Astrocyte (in vitro differentiated cells and primary cell): ENCODE measurements around the gene MYO16. TPM values are rescaled to one million over a fixed set of nuclear protein-coding genes. Genes with fewer than 3 reads are reported as not detected.

Experiments
- DNase-seq: peaks from one replicate; pipeline ENCODE4 v3.0.0-alpha.2; 2010; ENCODE audit warnings: low read depth
- FAIRE-seq: peaks from 2 replicates; lab custom pipeline; 2011; peaks lifted over from hg19 to GRCh38; lab: Jason Lieb, UNC
- H2AFZ ChIP-seq: 2 replicates; pipeline ENCODE4 v1.6.0; 2012; ENCODE audit warnings: low read depth, low read length, inconsistent platforms
- H3K27ac ChIP-seq: 2 replicates; pipeline ENCODE4 v1.5.1; 2011; ENCODE audit warnings: low read depth, low read length, inconsistent platforms
- H3K27me3 ChIP-seq: 2 replicates; pipeline ENCODE4 v1.6.0; 2011; ENCODE audit warnings: low read length, inconsistent platforms; ENCODE audit not compliant: insufficient read depth
- H3K36me3 ChIP-seq: 2 replicates; pipeline ENCODE4 v1.5.1; 2011; ENCODE audit warnings: low read length, inconsistent platforms; ENCODE audit not compliant: insufficient read depth
- H3K4me1 ChIP-seq: 2 replicates; pipeline ENCODE4 v1.5.1; 2011; ENCODE audit warnings: low read length, inconsistent platforms; ENCODE audit not compliant: insufficient read depth
- H3K4me2 ChIP-seq: 2 replicates; pipeline ENCODE4 v1.6.0; 2012; ENCODE audit warnings: low read length, inconsistent platforms
- H3K4me3 ChIP-seq: 2 replicates; pipeline ENCODE4 v1.5.1; 2011; ENCODE audit warnings: low read depth, mild to moderate bottlenecking, low read length, inconsistent platforms; ENCODE audit not compliant: insufficient read depth
- H3K79me2 ChIP-seq: 2 replicates; pipeline ENCODE4 v1.6.0; 2012; ENCODE audit warnings: mild to moderate bottlenecking, low read length, inconsistent platforms; ENCODE audit not compliant: insufficient read depth
- H3K9ac ChIP-seq: 2 replicates; pipeline ENCODE4 v1.6.0; 2012; ENCODE audit warnings: mild to moderate bottlenecking, low read length, inconsistent platforms
- H3K9me3 ChIP-seq: 2 replicates; pipeline ENCODE4 v1.5.1; 2012; ENCODE audit warnings: low read depth, mild to moderate bottlenecking, low read length, inconsistent platforms; ENCODE audit not compliant: insufficient read depth
- H4K20me1 ChIP-seq: 2 replicates; pipeline ENCODE4 v1.6.0; 2012; ENCODE audit warnings: low read length, inconsistent platforms; ENCODE audit not compliant: insufficient read depth
- H3K27ac Mint-ChIP-seq: one replicate; pipeline ENCODE4 v1.8.0; 2021; ENCODE audit warnings: mild to moderate bottlenecking, mixed read lengths; ENCODE audit not compliant: unreplicated experiment
- H3K27me3 Mint-ChIP-seq: one replicate; pipeline ENCODE4 v1.8.0; 2021; ENCODE audit warnings: low read depth, mixed read lengths; ENCODE audit not compliant: unreplicated experiment
- H3K36me3 Mint-ChIP-seq: one replicate; pipeline ENCODE4 v1.8.0; 2021; ENCODE audit warnings: low read depth, mixed read lengths; ENCODE audit not compliant: unreplicated experiment
- H3K4me1 Mint-ChIP-seq: one replicate; pipeline ENCODE4 v1.8.0; 2021; ENCODE audit warnings: low read depth, mixed read lengths; ENCODE audit not compliant: unreplicated experiment
- H3K4me3 Mint-ChIP-seq: one replicate; pipeline ENCODE4 v1.8.0; 2021; ENCODE audit warnings: mild to moderate bottlenecking, moderate library complexity, mixed read lengths; ENCODE audit not compliant: unreplicated experiment
- H3K9me3 Mint-ChIP-seq: one replicate; pipeline ENCODE4 v1.8.0; 2021; ENCODE audit warnings: mild to moderate bottlenecking, mixed read lengths; ENCODE audit not compliant: unreplicated experiment
- CTCF ChIP-seq: IDR thresholded peaks from 2 replicates; pipeline ENCODE4 v1.5.1; 2011; ENCODE audit warnings: low read depth, mild to moderate bottlenecking, inconsistent platforms, low read length, moderate library complexity; ENCODE audit not compliant: insufficient read depth
- EZH2 ChIP-seq: IDR thresholded peaks from 2 replicates; pipeline ENCODE4 v1.6.1; 2012; ENCODE audit warnings: mild to moderate bottlenecking, low read length, inconsistent platforms; ENCODE audit not compliant: insufficient read depth
- total RNA-seq: library from RNA; stranded (reverse); gene quantifications from 2 replicates; pipeline ENCODE4 v1.2.1, GENCODE V29; 2021

MYO16 gene
- total RNA-seq, 1 donor from 2014 or later = 0.14 TPM

GRCh38 chr13:108674771-108675170 is 45.4 kb downstream of the MYO16 start:
- H3K4me3 ChIP-seq = no peak overlapping the region
- no peak overlapping the region for H3K4me2 ChIP-seq
- FAIRE-seq (no peak), DNase-seq (no peak)
- H3K79me2 ChIP-seq = no peaks in the 10 kb centered on the region
- H3K4me3 Mint-ChIP-seq = no peak overlapping the region
- no peaks in the 10 kb centered on the region for H3K36me3 Mint-ChIP-seq
- no peaks in the 10 kb centered on the region for H3K36me3 ChIP-seq
- H3K9me3 Mint-ChIP-seq = no peaks in the 10 kb centered on the region
- H3K9me3 ChIP-seq = no peaks in the 10 kb centered on the region
- no peaks in the 10 kb centered on the region for H3K27me3 ChIP-seq
- no peak overlapping the region for H3K27ac Mint-ChIP-seq
- TF ChIP-seq EZH2 (no peak), CTCF (no peak)
- H2AFZ ChIP-seq = no peak overlapping the region
- no peaks in the 10 kb centered on the region for H3K4me1 Mint-ChIP-seq
- H3K27me3 Mint-ChIP-seq = peaks cover 9% of the 10 kb centered on the region
- H3K27ac ChIP-seq = no peak overlapping the region
- no peak overlapping the region for H3K9ac ChIP-seq
- no peaks in the 10 kb centered on the region for H4K20me1 ChIP-seq
- H3K4me1 ChIP-seq = no peaks in the 10 kb centered on the region

GRCh38 chr13:108676620-108677019 is 47.2 kb downstream of the MYO16 start:
- no peak overlapping the region for H3K4me2 ChIP-seq
- H4K20me1 ChIP-seq = no peaks in the 10 kb centered on the region
- FAIRE-seq (no peak), DNase-seq (no peak)
- H3K27ac Mint-ChIP-seq = no peak overlapping the region
- H3K79me2 ChIP-seq = no peaks in the 10 kb centered on the region
- peaks cover 2% of the 10 kb centered on the region for H3K4me1 Mint-ChIP-seq
- H2AFZ ChIP-seq = no peak overlapping the region
- peaks cover 2% of the 10 kb centered on the region for H3K27me3 ChIP-seq
- H3K9ac ChIP-seq = no peak overlapping the region
- no peak overlapping the region for H3K4me3 Mint-ChIP-seq
- H3K4me3 ChIP-seq = no peak overlapping the region
- H3K27me3 Mint-ChIP-seq = peaks cover 9% of the 10 kb centered on the region
- no peaks in the 10 kb centered on the region for H3K4me1 ChIP-seq
- TF ChIP-seq CTCF (no peak), EZH2 (no peak)
- no peaks in the 10 kb centered on the region for H3K36me3 ChIP-seq
- H3K27ac ChIP-seq = no peak overlapping the region
- H3K9me3 ChIP-seq = no peaks in the 10 kb centered on the region
- H3K9me3 Mint-ChIP-seq = no peaks in the 10 kb centered on the region
- no peaks in the 10 kb centered on the region for H3K36me3 Mint-ChIP-seq

GRCh38 chr13:108677806-108678205 is 48.4 kb downstream of the MYO16 start:
- Histone ChIP-seq H3K36me3 (no peaks in the 10 kb centered on the region), H3K9me3 (no peaks in the 10 kb centered on the region), H3K4me1 (no peaks in the 10 kb centered on the region), H4K20me1 (no peaks in the 10 kb centered on the region), H3K27ac (no peak overlapping the region), H3K9ac (no peak overlapping the region), H3K27me3 (peaks cover 2% of the 10 kb centered on the region), H3K4me2 (no peak overlapping the region), H3K79me2 (no peaks in the 10 kb centered on the region), H3K4me3 (no peak overlapping the region), H2AFZ (no peak overlapping the region)
- H3K4me3 Mint-ChIP-seq = no peak overlapping the region
- H3K27me3 Mint-ChIP-seq = peaks cover 9% of the 10 kb centered on the region
- TF ChIP-seq CTCF (no peak), EZH2 (no peak)
- peaks cover 14% of the 10 kb centered on the region for H3K4me1 Mint-ChIP-seq
- no peak overlapping the region for H3K27ac Mint-ChIP-seq
- DNase-seq (no peak), FAIRE-seq (no peak)
- H3K36me3 Mint-ChIP-seq = no peaks in the 10 kb centered on the region
- H3K9me3 Mint-ChIP-seq = no peaks in the 10 kb centered on the region
